ENCODE results near the gene PRR19. TPM values are rescaled to one million over a fixed set of nuclear protein-coding genes. Genes with fewer than 3 reads are reported as not detected.

PRR19 gene
- total and polyA plus RNA-seq, 4 donors = 0.27 to 0.43 (median 0.42) TPM; not detected in 1

DNA sequence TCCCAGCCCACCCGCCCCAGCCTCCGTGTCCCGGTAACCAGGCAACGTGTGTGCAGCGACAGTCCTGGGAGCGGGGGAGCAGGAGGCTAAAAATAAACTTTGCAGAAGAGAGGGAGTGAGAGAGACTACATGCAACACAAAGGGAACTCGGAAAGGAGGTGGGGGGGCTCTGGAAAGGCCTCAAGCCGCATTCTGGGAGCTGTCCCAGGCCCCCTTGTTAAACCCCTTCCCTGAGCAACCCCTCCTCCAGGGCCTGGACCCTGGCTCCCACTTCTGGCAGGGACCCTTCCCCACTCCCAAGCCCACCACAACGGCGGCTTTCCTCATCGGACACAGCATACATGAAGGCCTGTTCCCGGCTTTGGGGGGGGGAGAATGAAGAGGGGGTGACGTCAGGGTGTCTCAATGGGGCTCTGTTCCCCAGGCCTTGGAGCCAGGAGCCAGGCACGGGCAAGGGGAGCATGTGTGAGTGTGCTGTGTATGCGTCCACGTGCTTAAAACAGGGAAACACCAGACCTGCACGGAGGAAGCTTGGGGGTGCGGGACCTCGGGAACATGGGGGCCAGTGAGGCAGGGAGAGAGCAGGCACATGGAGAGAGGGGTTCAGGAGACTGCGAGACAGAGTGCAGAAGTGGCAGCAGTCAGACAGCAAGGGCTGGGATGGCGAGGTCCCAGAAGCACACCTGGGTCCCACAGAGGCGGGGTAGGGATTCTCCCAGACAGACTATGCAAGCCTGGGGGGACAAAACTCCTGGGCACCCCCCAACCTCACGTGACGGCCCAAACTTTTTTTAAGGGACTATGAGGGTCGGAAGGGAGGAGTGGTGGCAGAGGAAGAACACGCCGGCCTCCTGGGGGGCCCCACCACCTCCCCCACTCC lies 49.3 kb upstream of the PRR19 start:
- H3K9me3 ChIP-seq (ENCODE audit: control insufficient read depth in 4 of 4, low read length in 3 of 4) = no peaks in the 10 kb centered on the region
- no peak for DNase-seq (ENCODE audit: low spot score)
- peak overlapping the region; percentile 78 to 87 for H3K27ac ChIP-seq (ENCODE audit: low read depth in 1 of 2, low read length in 2 of 2)
- peaks cover 0 to 12% (median 5%) of the 10 kb centered on the region in 4 donors for H3K36me3 ChIP-seq (ENCODE audit: control insufficient read depth in 4 of 4, insufficient read depth in 3 of 4, low read depth in 1 of 4, low read length in 3 of 4)
- H3K4me3 ChIP-seq (ENCODE audit: low read depth in 1 of 3, low read length in 3 of 3) = peak overlapping the region; percentile 72 to 99 (median 91)
- no peaks in the 10 kb centered on the region for H3K27me3 ChIP-seq (ENCODE audit: control insufficient read depth in 4 of 4, insufficient read depth in 4 of 4, low read length in 3 of 4)
- peak overlapping the region; percentile 58 to 72 for H3K9ac ChIP-seq (ENCODE audit: low read depth in 1 of 2, low read length in 2 of 2)
- WGBS = 17% methylated on average over 27 of the region's 27 CpGs
- TF ChIP-seq HNF4G (IDR thresholded peaks at IDR 0.05) = no peak
- no peak for TF ChIP-seq YY1 (IDR thresholded peaks at IDR 0.05)
- TF ChIP-seq RXRA (IDR thresholded peaks at IDR 0.05) = no peak
- TF ChIP-seq TAF1 (conservative IDR thresholded peaks at IDR 0.05) = no peak
- TF ChIP-seq SP1 (IDR thresholded peaks at IDR 0.05) = no peak
- TF ChIP-seq, protein P1, sequence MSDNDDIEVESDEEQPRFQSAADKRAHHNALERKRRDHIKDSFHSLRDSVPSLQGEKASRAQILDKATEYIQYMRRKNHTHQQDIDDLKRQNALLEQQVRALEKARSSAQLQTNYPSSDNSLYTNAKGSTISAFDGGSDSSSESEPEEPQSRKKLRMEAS (IDR thresholded peaks at IDR 0.05) = no peak
- TF ChIP-seq EGR1 (IDR thresholded peaks at IDR 0.05; ENCODE audit: low read depth in 2 of 2) = no peak
- TF ChIP-seq, protein P2, sequence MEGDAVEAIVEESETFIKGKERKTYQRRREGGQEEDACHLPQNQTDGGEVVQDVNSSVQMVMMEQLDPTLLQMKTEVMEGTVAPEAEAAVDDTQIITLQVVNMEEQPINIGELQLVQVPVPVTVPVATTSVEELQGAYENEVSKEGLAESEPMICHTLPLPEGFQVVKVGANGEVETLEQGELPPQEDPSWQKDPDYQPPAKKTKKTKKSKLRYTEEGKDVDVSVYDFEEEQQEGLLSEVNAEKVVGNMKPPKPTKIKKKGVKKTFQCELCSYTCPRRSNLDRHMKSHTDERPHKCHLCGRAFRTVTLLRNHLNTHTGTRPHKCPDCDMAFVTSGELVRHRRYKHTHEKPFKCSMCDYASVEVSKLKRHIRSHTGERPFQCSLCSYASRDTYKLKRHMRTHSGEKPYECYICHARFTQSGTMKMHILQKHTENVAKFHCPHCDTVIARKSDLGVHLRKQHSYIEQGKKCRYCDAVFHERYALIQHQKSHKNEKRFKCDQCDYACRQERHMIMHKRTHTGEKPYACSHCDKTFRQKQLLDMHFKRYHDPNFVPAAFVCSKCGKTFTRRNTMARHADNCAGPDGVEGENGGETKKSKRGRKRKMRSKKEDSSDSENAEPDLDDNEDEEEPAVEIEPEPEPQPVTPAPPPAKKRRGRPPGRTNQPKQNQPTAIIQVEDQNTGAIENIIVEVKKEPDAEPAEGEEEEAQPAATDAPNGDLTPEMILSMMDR (IDR thresholded peaks at IDR 0.05; ENCODE audit: low read depth, low read length, missing input control) = no peak
- TF ChIP-seq FOXA1 (IDR thresholded peaks at IDR 0.05) = no peak
- TF ChIP-seq HNF4A (conservative IDR thresholded peaks at IDR 0.05) = no peak
- no peak for TF ChIP-seq RAD21 (IDR thresholded peaks at IDR 0.05)
- no peak for TF ChIP-seq NR2F2 (IDR thresholded peaks at IDR 0.05)
- TF ChIP-seq FOXA2 (IDR thresholded peaks at IDR 0.05) = no peak
- TF ChIP-seq, protein P3, sequence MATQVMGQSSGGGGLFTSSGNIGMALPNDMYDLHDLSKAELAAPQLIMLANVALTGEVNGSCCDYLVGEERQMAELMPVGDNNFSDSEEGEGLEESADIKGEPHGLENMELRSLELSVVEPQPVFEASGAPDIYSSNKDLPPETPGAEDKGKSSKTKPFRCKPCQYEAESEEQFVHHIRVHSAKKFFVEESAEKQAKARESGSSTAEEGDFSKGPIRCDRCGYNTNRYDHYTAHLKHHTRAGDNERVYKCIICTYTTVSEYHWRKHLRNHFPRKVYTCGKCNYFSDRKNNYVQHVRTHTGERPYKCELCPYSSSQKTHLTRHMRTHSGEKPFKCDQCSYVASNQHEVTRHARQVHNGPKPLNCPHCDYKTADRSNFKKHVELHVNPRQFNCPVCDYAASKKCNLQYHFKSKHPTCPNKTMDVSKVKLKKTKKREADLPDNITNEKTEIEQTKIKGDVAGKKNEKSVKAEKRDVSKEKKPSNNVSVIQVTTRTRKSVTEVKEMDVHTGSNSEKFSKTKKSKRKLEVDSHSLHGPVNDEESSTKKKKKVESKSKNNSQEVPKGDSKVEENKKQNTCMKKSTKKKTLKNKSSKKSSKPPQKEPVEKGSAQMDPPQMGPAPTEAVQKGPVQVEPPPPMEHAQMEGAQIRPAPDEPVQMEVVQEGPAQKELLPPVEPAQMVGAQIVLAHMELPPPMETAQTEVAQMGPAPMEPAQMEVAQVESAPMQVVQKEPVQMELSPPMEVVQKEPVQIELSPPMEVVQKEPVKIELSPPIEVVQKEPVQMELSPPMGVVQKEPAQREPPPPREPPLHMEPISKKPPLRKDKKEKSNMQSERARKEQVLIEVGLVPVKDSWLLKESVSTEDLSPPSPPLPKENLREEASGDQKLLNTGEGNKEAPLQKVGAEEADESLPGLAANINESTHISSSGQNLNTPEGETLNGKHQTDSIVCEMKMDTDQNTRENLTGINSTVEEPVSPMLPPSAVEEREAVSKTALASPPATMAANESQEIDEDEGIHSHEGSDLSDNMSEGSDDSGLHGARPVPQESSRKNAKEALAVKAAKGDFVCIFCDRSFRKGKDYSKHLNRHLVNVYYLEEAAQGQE (IDR thresholded peaks at IDR 0.05) = no peak
- TF ChIP-seq, protein P4, sequence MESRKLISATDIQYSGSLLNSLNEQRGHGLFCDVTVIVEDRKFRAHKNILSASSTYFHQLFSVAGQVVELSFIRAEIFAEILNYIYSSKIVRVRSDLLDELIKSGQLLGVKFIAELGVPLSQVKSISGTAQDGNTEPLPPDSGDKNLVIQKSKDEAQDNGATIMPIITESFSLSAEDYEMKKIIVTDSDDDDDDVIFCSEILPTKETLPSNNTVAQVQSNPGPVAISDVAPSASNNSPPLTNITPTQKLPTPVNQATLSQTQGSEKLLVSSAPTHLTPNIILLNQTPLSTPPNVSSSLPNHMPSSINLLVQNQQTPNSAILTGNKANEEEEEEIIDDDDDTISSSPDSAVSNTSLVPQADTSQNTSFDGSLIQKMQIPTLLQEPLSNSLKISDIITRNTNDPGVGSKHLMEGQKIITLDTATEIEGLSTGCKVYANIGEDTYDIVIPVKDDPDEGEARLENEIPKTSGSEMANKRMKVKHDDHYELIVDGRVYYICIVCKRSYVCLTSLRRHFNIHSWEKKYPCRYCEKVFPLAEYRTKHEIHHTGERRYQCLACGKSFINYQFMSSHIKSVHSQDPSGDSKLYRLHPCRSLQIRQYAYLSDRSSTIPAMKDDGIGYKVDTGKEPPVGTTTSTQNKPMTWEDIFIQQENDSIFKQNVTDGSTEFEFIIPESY (IDR thresholded peaks at IDR 0.05) = no peak
- TF ChIP-seq GABPA (IDR thresholded peaks at IDR 0.05 in 1 of 2, conservative IDR thresholded peaks at IDR 0.05 in 1 of 2) = no peak
- no peak for TF ChIP-seq JUND (IDR thresholded peaks at IDR 0.05)
- peaks cover 16 to 47% (median 33%) of the 10 kb centered on the region in 4 donors for H3K4me1 ChIP-seq (ENCODE audit: control insufficient read depth in 4 of 4, insufficient read depth in 4 of 4, low read length in 3 of 4)
